SK-N-SH (cell line): ENCODE results near the gene CREB3L4.

Source experiments
- EP300 ChIP-seq, 2 experiments: IDR thresholded peaks; 2 replicates each; pipeline versions ENCODE4 v1.4.0 to v1.6.1; 2012; ENCODE audit warnings: borderline replicate concordance in 1 of 2, low read depth in 1 of 2, low read length in 1 of 2
- EZH2phosphoT487 ChIP-seq: fragments of 200-600 bp; sonication (generic); IDR thresholded peaks from 2 replicates; pipeline ENCODE4 v1.6.1; 2017; ENCODE audit warnings: low read depth, mixed run types, mild to moderate bottlenecking, antibody characterized with exemption, moderate library complexity, borderline replicate concordance
- RAD21 ChIP-seq: IDR thresholded peaks from 2 replicates; pipeline ENCODE4 v1.6.1; 2012; ENCODE audit warnings: mild to moderate bottlenecking, low read length
- SMC3 ChIP-seq: IDR thresholded peaks from 2 replicates; pipeline ENCODE4 v1.6.1; 2012; ENCODE audit warnings: low read depth, low read length, improper control_type of control experiment
- TF ChIP-seq, protein P1 (sequence below): fragments of 200-600 bp; sonication (generic); IDR thresholded peaks from 2 replicates; pipeline ENCODE4 v1.6.1; 2017; ENCODE audit warnings: antibody characterized with exemption, mild to moderate bottlenecking, moderate library complexity
- TF ChIP-seq, protein P2 (sequence below): IDR thresholded peaks from 2 replicates; pipeline ENCODE4 v1.4.0; 2012; ENCODE audit warnings: low read depth
- TF ChIP-seq, protein P3 (sequence below): fragments of 150-350 bp; IDR thresholded peaks from 2 replicates; pipeline ENCODE4 v1.6.1; 2016; ENCODE audit warnings: mild to moderate bottlenecking, low read depth, low read length

DNA sequence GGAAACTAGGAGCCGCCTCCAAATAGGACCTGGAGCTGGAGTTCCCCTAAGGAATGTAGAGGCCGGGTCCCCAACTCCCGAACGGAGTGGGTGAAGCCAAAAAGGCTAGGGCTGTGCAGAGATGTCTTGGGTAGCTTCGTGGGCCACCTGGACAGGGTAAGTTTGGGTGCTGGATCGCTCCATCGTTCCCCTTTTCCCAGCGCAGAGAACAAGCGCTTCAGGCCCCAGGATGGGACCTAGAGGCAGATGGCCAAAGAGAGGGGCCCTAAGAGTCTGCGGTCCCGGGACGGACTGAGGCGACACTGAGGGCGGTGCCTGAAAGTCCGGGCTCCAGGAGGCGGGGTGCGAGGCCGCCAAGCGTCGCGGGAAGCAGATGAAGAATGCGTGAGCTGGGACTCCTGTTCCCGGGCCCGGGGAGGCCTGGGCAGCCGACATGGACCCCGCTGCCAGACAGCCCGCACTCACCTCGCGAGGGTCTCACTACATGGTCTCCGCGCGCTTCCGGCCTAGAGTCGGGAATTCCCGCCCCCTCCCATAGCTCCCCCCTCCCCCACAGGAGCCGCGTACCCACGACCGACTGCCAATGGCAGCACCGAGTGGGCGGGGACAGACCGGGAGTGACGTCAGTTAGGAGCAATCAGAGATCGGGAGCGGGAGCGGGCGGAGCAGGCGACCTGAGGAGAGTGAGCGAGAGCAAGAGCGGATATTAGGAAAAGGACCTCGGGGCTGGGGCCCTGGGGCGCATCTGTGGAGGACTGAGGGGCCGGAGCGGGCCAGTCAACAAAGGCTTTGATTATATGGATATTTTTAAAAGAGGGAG, 4.5 kb upstream of the CREB3L4 start, which contains the start of gene SLC39A1:
- TF ChIP-seq, protein P1, sequence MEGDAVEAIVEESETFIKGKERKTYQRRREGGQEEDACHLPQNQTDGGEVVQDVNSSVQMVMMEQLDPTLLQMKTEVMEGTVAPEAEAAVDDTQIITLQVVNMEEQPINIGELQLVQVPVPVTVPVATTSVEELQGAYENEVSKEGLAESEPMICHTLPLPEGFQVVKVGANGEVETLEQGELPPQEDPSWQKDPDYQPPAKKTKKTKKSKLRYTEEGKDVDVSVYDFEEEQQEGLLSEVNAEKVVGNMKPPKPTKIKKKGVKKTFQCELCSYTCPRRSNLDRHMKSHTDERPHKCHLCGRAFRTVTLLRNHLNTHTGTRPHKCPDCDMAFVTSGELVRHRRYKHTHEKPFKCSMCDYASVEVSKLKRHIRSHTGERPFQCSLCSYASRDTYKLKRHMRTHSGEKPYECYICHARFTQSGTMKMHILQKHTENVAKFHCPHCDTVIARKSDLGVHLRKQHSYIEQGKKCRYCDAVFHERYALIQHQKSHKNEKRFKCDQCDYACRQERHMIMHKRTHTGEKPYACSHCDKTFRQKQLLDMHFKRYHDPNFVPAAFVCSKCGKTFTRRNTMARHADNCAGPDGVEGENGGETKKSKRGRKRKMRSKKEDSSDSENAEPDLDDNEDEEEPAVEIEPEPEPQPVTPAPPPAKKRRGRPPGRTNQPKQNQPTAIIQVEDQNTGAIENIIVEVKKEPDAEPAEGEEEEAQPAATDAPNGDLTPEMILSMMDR: no peak
- TF ChIP-seq, protein P2, sequence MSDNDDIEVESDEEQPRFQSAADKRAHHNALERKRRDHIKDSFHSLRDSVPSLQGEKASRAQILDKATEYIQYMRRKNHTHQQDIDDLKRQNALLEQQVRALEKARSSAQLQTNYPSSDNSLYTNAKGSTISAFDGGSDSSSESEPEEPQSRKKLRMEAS: 0 out of 2 replicates have a peak, but pooled peaks have one; percentile 11
- TF ChIP-seq SMC3 (no peak), RAD21 (no peak), EZH2phosphoT487 (no peak), EP300 (IDR thresholded peaks at IDR 0.05; ENCODE audit: borderline replicate concordance in 1 of 2, low read depth in 1 of 2, low read length in 1 of 2) (no peak)
- TF ChIP-seq, protein P3, sequence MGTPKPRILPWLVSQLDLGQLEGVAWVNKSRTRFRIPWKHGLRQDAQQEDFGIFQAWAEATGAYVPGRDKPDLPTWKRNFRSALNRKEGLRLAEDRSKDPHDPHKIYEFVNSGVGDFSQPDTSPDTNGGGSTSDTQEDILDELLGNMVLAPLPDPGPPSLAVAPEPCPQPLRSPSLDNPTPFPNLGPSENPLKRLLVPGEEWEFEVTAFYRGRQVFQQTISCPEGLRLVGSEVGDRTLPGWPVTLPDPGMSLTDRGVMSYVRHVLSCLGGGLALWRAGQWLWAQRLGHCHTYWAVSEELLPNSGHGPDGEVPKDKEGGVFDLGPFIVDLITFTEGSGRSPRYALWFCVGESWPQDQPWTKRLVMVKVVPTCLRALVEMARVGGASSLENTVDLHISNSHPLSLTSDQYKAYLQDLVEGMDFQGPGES: peak; percentile 62
